Natural killer cell (primary cell): ENCODE measurements around the gene SLC37A3. TPM values are rescaled to one million over a fixed set of nuclear protein-coding genes. Genes with fewer than 3 reads are reported as not detected.

Experiments
- ATAC-seq, 3 donors: fragments of 150-1000 bp in 2 of 3; fragments of 200-7000 bp in 1 of 3; cut with Tn5 transposase; 1 replicate in 1 of 3; 2 replicates in 2 of 3; pipeline ENCODE4 v1.10.0; 2021; ENCODE audit warnings: mild to moderate bottlenecking in 2 of 3, moderate library complexity in 2 of 3
- DNase-seq, 2 donors: peaks; one replicate each; pipeline versions ENCODE4 v3.0.0 to v3.0.0-alpha.2; 2013 to 2021; ENCODE audit warnings: mixed read lengths in 1 of 2
- H3K27ac ChIP-seq: one replicate; pipeline ENCODE4 v1.5.1; 2013; ENCODE audit warnings: mild to moderate bottlenecking, low read length
- H3K27me3 ChIP-seq: one replicate; pipeline ENCODE4 v1.6.1; 2013; ENCODE audit warnings: low read length; ENCODE audit not compliant: control insufficient read depth, insufficient read depth
- H3K36me3 ChIP-seq: one replicate; pipeline ENCODE4 v1.6.1; 2013; ENCODE audit warnings: low read length; ENCODE audit not compliant: control insufficient read depth, insufficient read depth
- H3K4me1 ChIP-seq: one replicate; pipeline ENCODE4 v1.6.1; 2013; ENCODE audit warnings: low read length; ENCODE audit not compliant: control insufficient read depth, insufficient read depth
- H3K4me3 ChIP-seq: one replicate; pipeline ENCODE4 v1.5.1; 2013; ENCODE audit warnings: low read length
- H3K9me3 ChIP-seq: one replicate; pipeline ENCODE4 v1.6.1; 2013; ENCODE audit warnings: low read length; ENCODE audit not compliant: control insufficient read depth, insufficient read depth
- H3K27ac Mint-ChIP-seq, 2 donors: one replicate each; pipeline ENCODE4 v1.8.0; 2022; ENCODE audit warnings: mild to moderate bottlenecking in 2 of 2, mixed read lengths in 2 of 2, moderate library complexity in 1 of 2
- H3K27me3 Mint-ChIP-seq, 2 donors: one replicate each; pipeline ENCODE4 v1.8.0; 2022; ENCODE audit warnings: low read depth in 2 of 2, mixed read lengths in 2 of 2
- H3K36me3 Mint-ChIP-seq: one replicate; pipeline ENCODE4 v1.8.0; 2022; ENCODE audit warnings: mixed read lengths
- H3K4me1 Mint-ChIP-seq, 2 donors: one replicate each; pipeline ENCODE4 v1.8.0; 2022; ENCODE audit warnings: mixed read lengths in 2 of 2
- H3K4me3 Mint-ChIP-seq: one replicate; pipeline ENCODE4 v1.8.0; 2022; ENCODE audit warnings: mild to moderate bottlenecking, moderate library complexity, mixed read lengths
- H3K9me3 Mint-ChIP-seq, 2 donors: one replicate each; pipeline ENCODE4 v1.8.0; 2022; ENCODE audit warnings: mixed read lengths in 2 of 2
- CTCF ChIP-seq: fragments of 200-600 bp; IDR thresholded peaks from one replicate; pipeline ENCODE4 v1.8.0; 2022; ENCODE audit warnings: antibody characterized with exemption
- WGBS: methylation state at CpG from one replicate; pipeline ENCODE4 v1.1.7; 2013; ENCODE audit warnings: missing lambda C conversion rate; ENCODE audit not compliant: insufficient coverage; 5-methylcytosine and 5-hydroxymethylcytosine counted together
- intact Hi-C: fragments of 100-400 bp; cut with micrococcal nuclease; formaldehyde crosslinking; loops from one replicate; pipeline ENCODE4 v1.14.2; 2022
- total RNA-seq, 4 donors: library from RNA; stranded (reverse); fragments of 120-200 nt in 1 of 4; gene quantifications; one replicate each; pipeline versions ENCODE4 v1.2.3 to v1.2.4, GENCODE V29; 2013 to 2022

SLC37A3 gene
- total RNA-seq, 3 donors from 2014 or later (not counting 1 experiment from before 2014, with no cell fraction given): 19.1 to 26.4 (median 24.5) TPM

GRCh38 chr7:140295224-140295738, 103.0 kb downstream of the SLC37A3 start:
- no peaks in the 10 kb centered on the region for H3K4me1 Mint-ChIP-seq
- TF ChIP-seq CTCF: no peak
- no peak overlapping the region for H3K27ac ChIP-seq
- 96% methylated on average over 8 of the region's 8 CpGs for WGBS
- no peaks in the 10 kb centered on the region for H3K27me3 Mint-ChIP-seq
- DNase-seq (no peak), ATAC-seq (no peak)
- no peaks in the 10 kb centered on the region for H3K36me3 ChIP-seq
- no peaks in the 10 kb centered on the region for H3K4me1 ChIP-seq
- no peak overlapping the region for H3K4me3 Mint-ChIP-seq
- H3K27ac Mint-ChIP-seq: no peak overlapping the region
- intact Hi-C loops: no loop called here
- no peak overlapping the region for H3K4me3 ChIP-seq
- H3K9me3 ChIP-seq: no peaks in the 10 kb centered on the region
- H3K9me3 Mint-ChIP-seq: no peaks in the 10 kb centered on the region
- no peaks in the 10 kb centered on the region for H3K27me3 ChIP-seq
- no peaks in the 10 kb centered on the region for H3K36me3 Mint-ChIP-seq

- Histone ChIP-seq H3K27me3 (no peaks in the 10 kb centered on the region), H3K9me3 (no peaks in the 10 kb centered on the region), H3K4me3 (no peak overlapping the region), H3K27ac (no peak overlapping the region), H3K36me3 (no peaks in the 10 kb centered on the region), H3K4me1 (no peaks in the 10 kb centered on the region)
- no peaks in the 10 kb centered on the region for H3K27me3 Mint-ChIP-seq
- H3K27ac Mint-ChIP-seq: no peak overlapping the region
- H3K36me3 Mint-ChIP-seq: no peaks in the 10 kb centered on the region
- no peak for TF ChIP-seq CTCF
- H3K9me3 Mint-ChIP-seq: no peaks in the 10 kb centered on the region
- DNase-seq (no peak), ATAC-seq (no peak)
- no peaks in the 10 kb centered on the region for H3K4me1 Mint-ChIP-seq
- H3K4me3 Mint-ChIP-seq: no peak overlapping the region
- intact Hi-C loops: no loop called here
- WGBS: 90% methylated on average over 2 of the region's 2 CpGs
These were observed 103.9 kb downstream of the SLC37A3 start for GRCh38 chr7:140294454-140294853.

GRCh38 chr7:140292438-140292837, 105.9 kb downstream of the SLC37A3 start:
- ATAC-seq (no peak), DNase-seq (no peak)
- Histone ChIP-seq H3K36me3 (no peaks in the 10 kb centered on the region), H3K27ac (no peak overlapping the region), H3K4me1 (no peaks in the 10 kb centered on the region), H3K27me3 (no peaks in the 10 kb centered on the region), H3K9me3 (no peaks in the 10 kb centered on the region), H3K4me3 (no peak overlapping the region)
- TF ChIP-seq CTCF: no peak
- Mint-ChIP-seq H3K9me3 (no peaks in the 10 kb centered on the region), H3K4me3 (no peak overlapping the region), H3K27ac (no peak overlapping the region), H3K4me1 (no peaks in the 10 kb centered on the region), H3K27me3 (no peaks in the 10 kb centered on the region), H3K36me3 (no peaks in the 10 kb centered on the region)
- WGBS: 97% methylated on average over 31 of the region's 31 CpGs
- intact Hi-C loops: no loop called here

GRCh38 chr7:140289804-140290203, 108.5 kb downstream of the SLC37A3 start:
- no peaks in the 10 kb centered on the region for H3K36me3 ChIP-seq
- Mint-ChIP-seq H3K27ac (no peak overlapping the region), H3K4me3 (no peak overlapping the region), H3K27me3 (no peaks in the 10 kb centered on the region), H3K36me3 (no peaks in the 10 kb centered on the region), H3K9me3 (no peaks in the 10 kb centered on the region), H3K4me1 (no peaks in the 10 kb centered on the region)
- no peak for DNase-seq
- no peak for TF ChIP-seq CTCF
- H3K4me3 ChIP-seq: no peak overlapping the region
- WGBS: 95% methylated on average over 5 of the region's 6 CpGs
- no peaks in the 10 kb centered on the region for H3K27me3 ChIP-seq
- H3K4me1 ChIP-seq: no peaks in the 10 kb centered on the region
- intact Hi-C loops: no loop called here
- no peak for ATAC-seq
- no peak overlapping the region for H3K27ac ChIP-seq
- H3K9me3 ChIP-seq: no peaks in the 10 kb centered on the region
